GM19240 (cell line): ENCODE data around the gene SPO11.

Experiments
- DNase-seq: peaks from one replicate; pipeline ENCODE4 v3.0.0; 2011; ENCODE audit warnings: low spot score; ENCODE audit not compliant: insufficient read length

Gene SPO11, protein sequence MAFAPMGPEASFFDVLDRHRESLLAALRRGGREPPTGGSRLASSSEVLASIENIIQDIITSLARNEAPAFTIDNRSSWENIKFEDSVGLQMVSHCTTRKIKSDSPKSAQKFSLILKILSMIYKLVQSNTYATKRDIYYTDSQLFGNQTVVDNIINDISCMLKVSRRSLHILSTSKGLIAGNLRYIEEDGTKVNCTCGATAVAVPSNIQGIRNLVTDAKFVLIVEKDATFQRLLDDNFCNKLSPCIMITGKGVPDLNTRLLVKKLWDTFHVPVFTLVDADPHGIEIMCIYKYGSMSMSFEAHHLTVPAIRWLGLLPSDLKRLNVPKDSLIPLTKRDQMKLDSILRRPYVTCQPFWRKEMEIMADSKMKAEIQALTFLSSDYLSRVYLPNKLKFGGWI

GRCh38 chr20:57329608-57330221 lies at the start of gene SPO11:
TSS of gene SPO11 (plus strand) at chr20:57329803. CDS start at chr20:57329868, 65 bp downstream.
- DNase-seq: no peak

DNA sequence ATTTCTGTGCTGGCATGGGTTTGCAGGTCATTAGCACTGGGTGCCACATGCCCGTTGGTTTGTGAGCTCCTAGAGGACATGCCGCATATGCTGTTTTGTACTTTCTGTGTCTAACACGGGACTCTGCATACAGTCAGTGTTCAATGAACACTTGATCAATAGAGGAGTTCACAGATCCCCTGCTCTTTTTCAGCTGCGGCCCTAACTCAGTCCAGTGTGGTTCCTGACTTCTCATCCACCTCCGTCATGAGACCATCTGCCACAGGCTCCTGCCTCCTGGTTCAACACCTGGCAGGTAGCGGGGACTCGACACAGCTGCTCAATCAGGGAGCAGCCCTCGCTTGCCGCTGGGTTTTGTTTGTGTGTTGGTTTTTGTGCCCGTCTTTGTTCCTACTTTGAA lies 49.4 kb upstream of the SPO11 start:
- no peak for DNase-seq

GRCh38 chr20:57281900-57282299 lies 47.7 kb upstream of the SPO11 start:
- no peak for DNase-seq

DNA sequence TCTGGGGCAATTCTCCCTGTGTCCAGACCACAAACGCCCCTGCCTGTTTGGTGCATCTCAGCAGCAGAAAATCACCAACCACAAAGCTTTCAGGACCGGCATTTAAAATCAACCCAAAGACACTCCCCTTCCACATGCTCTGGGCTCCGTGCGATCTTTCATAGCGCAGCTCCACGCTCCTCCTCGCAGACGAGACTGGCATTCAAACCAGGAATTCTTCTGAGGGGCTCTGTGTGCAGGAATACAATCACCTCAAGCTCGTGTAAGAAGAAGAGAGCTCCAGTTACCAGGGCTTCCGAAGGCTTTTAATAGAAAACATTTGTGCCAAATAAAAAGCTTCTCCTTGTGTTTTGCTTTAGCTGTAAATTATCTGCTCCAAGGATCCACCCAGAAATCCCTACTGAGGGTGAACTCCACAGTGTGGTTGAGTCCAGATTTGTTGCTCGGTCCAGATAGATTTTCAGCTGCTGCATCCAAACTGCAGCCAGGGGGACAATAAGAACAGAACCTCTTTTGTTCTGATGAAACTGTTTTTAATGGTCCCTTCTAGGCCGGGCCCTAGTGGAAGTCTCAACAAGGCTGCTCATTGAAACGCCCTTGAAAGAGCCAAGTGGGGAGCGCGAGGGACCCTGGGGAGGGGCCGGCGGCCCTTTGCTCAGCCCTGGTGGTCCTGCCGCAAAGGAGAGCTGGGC lies 46.8 kb upstream of the SPO11 start:
- no peak for DNase-seq

GRCh38 chr20:57283860-57284259 lies 45.7 kb upstream of the SPO11 start:
- DNase-seq: no peak

DNA sequence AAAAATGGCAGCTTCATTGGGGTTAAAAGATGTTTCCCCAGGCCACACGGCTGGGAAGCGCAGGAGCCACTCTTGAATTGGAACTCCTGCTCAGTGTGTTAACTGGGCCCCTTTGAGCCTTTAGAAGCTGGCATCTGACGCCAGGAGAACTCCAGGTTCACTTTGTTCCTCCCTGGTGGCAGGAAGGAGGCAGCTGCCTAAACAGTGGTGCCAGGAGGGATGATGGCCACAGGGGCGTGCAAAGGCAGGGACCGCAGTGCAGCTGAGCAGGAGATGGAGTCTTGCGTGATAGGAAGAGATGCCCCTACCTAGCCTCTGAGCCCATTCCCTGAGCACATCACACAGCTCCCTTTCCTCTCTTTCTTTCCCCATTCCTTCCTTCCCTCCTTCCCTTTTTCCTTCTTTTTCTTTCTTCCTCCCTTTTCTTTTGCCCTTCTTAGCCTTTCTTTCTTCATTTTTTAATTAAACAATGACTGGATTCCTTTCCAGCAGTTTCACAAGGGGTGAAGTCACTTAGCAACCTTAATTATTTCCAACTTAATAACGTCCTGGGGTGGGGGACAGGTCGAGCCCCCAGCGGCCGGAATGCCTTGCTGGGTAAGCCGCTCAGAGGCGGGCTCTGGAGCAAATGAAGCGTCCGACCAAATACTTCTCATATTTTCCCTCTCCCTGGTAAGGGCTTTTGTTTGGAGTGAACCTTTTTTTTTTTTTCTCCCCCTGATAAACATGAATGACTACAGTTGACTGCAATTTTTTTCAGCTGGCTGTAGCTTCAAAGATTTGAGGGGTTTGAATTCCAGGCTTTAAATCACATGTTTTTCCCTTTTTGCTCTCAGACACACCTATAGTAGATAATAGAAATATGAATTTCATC lies 42.4 kb upstream of the SPO11 start:
- no peak for DNase-seq

- no peak for DNase-seq
These were observed 41.7 kb upstream of the SPO11 start for GRCh38 chr20:57287901-57288300.

GRCh38 chr20:57288651-57289277 lies 40.8 kb upstream of the SPO11 start:
- no peak for DNase-seq

GRCh38 chr20:57289391-57290177 lies 40.0 kb upstream of the SPO11 start:
- no peak for DNase-seq

DNA sequence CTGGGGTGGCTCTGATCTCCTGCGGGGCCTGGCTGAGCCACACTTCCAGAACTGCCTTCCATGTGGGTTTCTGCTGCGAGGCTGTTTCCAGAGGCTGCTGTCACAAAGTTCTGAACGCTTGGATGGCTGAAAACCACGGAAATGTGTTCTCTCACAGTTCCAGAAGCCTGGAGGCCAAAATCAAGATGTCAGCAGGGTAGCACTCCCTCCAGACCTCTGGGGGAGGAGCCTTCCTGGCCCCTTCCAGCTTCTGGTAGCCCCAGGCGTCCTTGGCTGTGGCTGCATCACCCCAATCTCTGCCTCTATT lies 39.5 kb upstream of the SPO11 start:
- DNase-seq: no peak

DNA sequence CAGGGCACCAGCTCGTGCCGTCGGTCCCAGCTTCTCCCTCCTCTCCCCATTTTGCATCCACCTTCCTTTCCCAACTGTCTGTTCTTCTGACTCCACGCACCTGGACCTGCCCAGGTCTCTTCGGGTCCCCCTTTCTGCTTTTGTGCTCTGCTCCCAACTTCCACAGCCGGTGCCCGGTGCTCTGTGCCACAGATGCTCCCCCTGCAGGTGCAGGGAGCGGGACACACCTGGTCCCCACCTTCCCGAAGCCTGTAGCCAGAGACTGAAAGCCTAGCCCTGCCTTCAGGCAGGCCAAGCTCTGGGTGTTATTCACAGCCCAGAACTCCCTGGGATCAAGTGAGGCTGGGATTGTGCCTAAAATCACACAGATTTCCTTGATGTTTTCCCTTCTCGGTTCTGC lies 38.6 kb upstream of the SPO11 start:
- no peak for DNase-seq

DNA sequence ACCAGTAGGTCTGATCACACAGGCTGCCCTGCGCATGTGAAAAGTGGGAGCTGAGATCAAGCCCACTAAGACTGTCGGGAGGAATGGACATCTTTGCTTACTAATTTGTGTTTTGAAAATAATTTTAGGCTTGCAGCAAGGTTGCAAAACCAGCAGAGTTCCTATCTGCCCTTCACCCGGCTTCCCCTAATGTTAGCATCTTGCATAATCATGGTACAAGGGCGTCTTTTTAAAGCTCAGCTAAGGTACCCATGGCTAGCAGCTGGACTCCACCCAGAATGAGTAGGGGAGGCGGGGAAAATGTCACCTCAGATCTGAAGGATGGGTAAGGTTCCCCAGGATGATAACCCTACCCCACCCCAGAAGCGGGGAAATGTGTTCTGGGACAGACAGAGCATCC lies 37.9 kb upstream of the SPO11 start:
- DNase-seq: no peak

- no peak for DNase-seq
These were observed 37.0 kb upstream of the SPO11 start for GRCh38 chr20:57292611-57293010.

- no peak for DNase-seq
These were observed 35.6 kb upstream of the SPO11 start for GRCh38 chr20:57293995-57294394.

GRCh38 chr20:57294550-57294949 lies 35.1 kb upstream of the SPO11 start:
- no peak for DNase-seq

GRCh38 chr20:57298457-57298856 lies 31.1 kb upstream of the SPO11 start:
- DNase-seq: no peak

DNA sequence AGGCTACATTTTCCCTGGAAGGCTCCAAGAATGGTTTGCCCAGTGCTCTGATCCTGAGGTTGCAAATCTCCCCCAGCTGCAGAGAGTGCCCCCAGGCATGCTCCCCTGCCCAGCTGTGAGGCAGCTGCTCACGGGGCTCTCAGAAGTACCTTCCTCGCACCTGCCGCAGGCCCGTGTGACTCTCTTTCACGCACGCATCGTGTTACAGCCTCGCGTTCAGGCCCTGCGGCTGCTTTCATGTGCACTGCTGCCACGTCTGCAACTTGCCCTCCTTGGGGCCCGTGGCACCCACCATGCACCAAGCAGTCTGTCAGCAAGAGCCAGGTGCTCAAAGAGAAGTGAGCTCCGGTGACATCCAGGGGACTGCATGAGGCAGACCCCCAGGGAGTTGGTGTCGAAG lies 28.6 kb upstream of the SPO11 start:
- DNase-seq: no peak

- DNase-seq: no peak
These were observed 22.9 kb upstream of the SPO11 start for GRCh38 chr20:57306747-57307146.

DNA sequence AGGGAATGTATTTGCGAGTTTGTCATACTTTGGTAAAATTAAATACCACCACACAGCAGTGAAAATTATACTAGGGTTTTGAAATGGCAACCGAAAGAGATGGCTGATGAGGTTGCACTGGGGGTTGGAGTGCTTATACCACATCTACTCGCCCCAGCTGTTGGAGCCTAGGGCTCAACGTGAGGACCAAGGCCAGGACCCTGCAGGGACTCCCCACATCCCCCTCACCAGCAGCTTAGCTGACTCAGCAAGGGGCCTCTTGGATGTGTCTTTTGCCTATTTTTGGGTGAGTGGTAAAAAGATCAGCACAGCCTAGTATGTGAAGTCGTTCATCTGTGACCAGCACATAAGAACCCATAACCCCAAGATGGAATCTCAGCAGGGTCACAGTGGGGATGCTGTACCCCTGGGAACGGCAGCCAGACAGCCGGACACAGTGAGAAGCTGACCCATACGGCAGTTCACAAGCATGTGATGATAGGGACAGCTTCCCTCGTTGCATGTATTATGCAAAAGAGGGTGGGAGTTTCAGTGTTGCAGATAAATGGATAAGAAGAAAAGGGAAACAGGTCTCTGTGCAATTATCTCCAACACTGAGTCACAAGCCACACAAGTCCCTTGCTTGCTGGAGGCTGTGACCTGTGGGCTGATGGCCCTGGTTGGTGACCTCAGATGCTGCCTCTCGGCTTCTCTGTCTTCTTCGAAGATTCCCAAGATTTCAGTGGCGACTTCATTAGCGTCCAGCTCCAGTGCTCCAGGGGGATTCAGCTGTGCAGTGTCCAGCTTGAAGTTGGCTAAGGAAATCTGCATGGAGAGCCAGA lies 20.9 kb upstream of the SPO11 start:
- no peak for DNase-seq
